Retinal pigment epithelial cell (primary cell): ENCODE measurements around the gene SLC35A4.
A peak's percentile ranks its signal among the peaks of the same experiment; 100 is the strongest.

Experiments
- DNase-seq: peaks from one replicate; pipeline ENCODE4 v3.0.0-alpha.2; 2010; ENCODE audit warnings: low read depth
- H3K4me3 ChIP-seq: 2 replicates; pipeline ENCODE4 v1.5.1; 2011; ENCODE audit warnings: mild to moderate bottlenecking, low read length, control low read depth, moderate library complexity
- TF ChIP-seq, protein P1 (sequence below): conservative IDR thresholded peaks from 2 replicates; pipeline ENCODE4 v1.5.1; 2011; ENCODE audit warnings: low read depth, low read length, control low read depth, inconsistent platforms

Gene SLC35A4

DNA sequence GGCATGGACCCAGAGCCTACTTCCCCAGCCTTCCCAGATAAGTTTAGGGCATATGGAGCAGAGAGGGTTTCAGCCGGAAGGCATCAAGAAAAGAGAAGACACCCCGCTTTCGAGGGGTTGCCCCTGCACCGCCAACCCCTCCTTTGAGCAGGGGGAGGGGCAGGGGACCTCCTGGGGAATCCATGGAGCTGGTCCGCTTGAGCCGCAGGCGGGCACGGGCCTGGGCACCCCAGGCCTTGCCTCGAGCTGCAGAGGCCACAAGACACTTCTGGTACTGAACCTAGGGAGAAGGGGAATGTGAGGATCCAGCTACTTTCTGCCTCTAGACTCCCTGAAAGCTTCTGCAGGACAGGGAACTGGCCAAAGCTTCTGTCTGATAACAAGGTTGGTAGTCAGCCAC, 6.1 kb upstream of the SLC35A4 start:
- TF ChIP-seq, protein P1, sequence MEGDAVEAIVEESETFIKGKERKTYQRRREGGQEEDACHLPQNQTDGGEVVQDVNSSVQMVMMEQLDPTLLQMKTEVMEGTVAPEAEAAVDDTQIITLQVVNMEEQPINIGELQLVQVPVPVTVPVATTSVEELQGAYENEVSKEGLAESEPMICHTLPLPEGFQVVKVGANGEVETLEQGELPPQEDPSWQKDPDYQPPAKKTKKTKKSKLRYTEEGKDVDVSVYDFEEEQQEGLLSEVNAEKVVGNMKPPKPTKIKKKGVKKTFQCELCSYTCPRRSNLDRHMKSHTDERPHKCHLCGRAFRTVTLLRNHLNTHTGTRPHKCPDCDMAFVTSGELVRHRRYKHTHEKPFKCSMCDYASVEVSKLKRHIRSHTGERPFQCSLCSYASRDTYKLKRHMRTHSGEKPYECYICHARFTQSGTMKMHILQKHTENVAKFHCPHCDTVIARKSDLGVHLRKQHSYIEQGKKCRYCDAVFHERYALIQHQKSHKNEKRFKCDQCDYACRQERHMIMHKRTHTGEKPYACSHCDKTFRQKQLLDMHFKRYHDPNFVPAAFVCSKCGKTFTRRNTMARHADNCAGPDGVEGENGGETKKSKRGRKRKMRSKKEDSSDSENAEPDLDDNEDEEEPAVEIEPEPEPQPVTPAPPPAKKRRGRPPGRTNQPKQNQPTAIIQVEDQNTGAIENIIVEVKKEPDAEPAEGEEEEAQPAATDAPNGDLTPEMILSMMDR: no peak
- no peak for DNase-seq
- no peak overlapping the region for H3K4me3 ChIP-seq

DNA sequence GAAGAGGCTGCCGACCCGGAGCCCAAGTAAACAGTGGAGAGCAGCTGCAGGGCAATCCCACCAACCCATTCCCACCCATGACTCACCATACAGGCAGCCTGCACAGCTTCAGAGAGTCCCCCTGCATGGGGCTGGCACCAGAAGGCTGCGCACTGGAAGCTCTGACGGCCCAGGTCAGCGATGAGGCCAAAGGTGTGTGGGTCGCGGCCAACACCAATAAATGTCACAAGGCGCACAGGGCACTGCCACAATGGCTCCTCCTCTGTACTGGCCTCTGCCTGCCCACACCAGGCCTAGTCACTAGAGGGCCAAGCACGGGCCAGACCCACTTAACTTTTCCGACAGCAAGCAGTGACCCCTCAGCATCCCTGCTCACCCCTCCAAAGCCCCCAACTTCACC, 4.4 kb upstream of the SLC35A4 start:
- no peak overlapping the region for H3K4me3 ChIP-seq

DNA sequence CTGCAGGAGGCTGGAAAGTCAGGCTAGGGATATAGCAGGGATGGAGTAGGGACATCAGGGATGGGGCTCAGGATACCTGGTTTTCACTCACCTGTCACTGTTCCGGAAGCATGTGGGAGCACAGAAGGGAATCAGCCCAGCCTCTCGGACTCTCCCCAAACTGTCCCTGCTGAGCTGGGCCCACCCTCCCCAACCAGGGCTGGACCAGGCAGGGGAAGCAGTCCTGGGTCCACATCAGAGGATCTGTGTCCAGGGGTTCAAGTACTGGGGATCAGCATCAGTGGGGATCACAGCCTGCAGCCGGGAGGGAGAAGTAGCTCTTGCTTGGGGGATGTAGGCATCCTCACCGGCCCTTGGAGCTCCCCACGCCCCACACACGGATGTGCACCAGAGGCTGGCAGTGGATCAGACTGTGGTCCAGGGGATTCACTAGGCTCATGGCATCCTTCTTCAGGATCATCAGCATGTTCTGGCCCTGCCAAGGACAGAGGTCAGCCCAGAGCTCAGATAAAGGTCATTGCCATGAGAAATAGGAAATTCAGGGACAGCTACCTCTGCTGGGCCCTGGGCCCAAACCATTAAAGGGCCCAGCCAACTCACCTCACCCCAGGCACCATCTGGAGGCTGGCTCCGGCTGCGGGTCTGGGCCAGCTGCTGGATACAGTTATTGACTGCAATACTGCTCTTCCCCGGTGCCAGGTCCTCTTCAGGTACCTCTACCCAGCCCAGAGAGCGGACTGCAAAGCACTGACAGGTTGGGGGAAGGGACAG, 2.7 kb upstream of the SLC35A4 start:
- DNase-seq: no peak
- TF ChIP-seq, protein P1: no peak
- no peak overlapping the region for H3K4me3 ChIP-seq

More for the DNA sequence above, 4.4 kb upstream of the SLC35A4 start:
- DNase-seq: no peak
- TF ChIP-seq, protein P1: peak; percentile 7

DNA sequence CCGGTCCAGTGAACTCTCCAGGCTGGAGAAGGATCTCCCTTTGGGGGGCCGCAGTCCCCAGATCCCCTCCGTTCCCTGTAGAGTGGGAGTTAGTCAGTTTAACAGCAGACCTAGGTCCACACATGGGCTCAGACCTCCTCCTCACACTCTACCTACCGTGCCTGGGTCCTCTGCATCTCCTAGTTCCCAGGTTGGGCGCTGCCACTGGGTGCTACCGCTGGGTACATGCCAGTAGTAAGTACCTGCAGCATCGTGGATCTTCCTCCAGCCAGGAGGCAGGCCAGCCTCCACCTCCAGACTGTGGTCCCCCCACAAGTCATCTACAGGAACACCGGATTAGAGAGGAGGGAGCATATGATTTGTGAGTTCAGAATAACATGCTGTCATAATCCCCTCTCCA, 1.0 kb upstream of the SLC35A4 start:
- no peak for DNase-seq
- TF ChIP-seq, protein P1: no peak
- H3K4me3 ChIP-seq: peak overlapping the region; percentile 97

DNA sequence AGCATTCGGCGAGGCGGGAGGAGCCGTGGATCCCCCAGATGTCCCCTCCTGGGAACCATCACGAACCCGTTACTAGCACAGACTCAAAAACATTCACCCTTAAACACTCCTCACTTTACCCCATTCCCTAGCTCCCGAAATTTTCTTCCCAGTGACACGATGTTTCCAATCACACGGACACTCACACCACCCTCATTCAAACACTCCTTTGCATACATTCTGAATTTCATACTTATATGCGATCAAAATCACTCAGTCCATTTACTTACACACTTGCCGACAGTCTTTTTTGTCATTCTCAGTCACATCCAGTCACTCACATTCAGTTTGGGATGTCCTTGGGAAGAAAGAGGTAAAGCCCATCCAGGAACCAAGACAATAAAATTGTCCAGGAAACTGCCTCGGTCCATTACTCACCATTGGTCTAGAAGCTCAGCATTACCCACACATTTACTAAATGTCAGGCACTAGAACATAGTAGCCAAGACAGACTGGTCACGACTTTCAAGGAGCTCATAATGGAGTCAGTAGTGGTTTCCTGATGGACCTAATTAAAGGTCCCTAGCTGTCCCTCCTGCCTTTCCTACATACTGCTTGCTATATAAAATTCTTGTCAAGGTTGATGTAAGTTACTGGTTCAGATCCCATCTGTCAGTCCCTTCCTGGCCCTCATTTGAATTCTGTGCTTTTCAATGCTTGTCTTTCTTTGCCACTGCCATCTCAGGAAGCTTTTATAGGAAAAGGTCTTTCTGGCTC, 574 bp downstream of the SLC35A4 start:
- H3K4me3 ChIP-seq: peak overlapping the region; percentile 97
- TF ChIP-seq, protein P1: no peak
- DNase-seq: no peak

DNA sequence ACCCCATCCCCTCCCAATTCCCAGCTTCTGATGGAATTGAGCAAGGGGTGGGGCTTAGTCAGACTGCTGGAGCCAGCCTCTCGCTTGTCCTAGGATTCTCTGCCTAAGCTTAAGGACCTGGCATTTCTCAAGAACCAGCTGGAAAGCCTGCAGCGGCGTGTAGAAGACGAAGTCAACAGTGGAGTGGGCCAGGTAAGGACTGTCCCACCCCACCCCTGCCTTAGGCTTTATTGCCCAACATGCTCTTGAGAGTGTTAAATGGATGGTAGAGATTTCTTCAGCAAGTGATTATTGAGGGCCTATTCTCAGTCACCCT, 1.1 kb downstream of the SLC35A4 start:
- TF ChIP-seq, protein P1: no peak
- peak overlapping the region; percentile 97 for H3K4me3 ChIP-seq
- DNase-seq: no peak

DNA sequence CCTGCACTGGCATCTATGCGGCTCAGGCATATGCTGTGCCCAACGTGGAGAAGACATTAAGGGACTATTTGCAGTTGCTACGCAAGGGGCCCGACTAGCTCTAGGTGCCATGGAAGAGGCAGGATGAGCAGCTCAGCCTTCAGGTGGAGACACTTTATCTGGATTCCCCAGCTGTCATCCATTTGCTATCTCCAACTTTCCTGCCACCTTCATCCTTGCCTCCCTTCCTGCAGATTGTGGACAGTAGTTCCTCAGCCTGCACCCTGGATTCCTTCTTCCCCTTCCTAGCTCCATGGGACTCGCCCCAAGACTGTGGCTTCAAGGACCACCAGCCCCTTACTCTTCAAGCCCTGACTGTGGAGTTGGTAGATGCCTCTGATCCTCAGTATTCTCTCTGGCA, 2.0 kb downstream of the SLC35A4 start:
- no peak overlapping the region for H3K4me3 ChIP-seq
- TF ChIP-seq, protein P1: no peak
- no peak for DNase-seq
